ENCODE data around the gene RBAK.

The RBAK gene

GRCh38 chr7:5116359-5116758 lies 70.7 kb downstream of the RBAK start:
- Histone ChIP-seq H3K9me3 (ENCODE audit: severe bottlenecking) (no peaks in the 10 kb centered on the region), H3K4me1 (ENCODE audit: insufficient read depth, poor library complexity, severe bottlenecking) (no peaks in the 10 kb centered on the region), H3K36me3 (ENCODE audit: low read depth) (no peaks in the 10 kb centered on the region), H3K27me3 (ENCODE audit: insufficient read depth, poor library complexity, severe bottlenecking) (no peaks in the 10 kb centered on the region), H3K4me3 (ENCODE audit: severe bottlenecking) (no peak overlapping the region), H3K27ac (ENCODE audit: poor library complexity, severe bottlenecking) (no peak overlapping the region)
- ATAC-seq (ENCODE audit: low read depth): no peak
- TF ChIP-seq, protein P1, sequence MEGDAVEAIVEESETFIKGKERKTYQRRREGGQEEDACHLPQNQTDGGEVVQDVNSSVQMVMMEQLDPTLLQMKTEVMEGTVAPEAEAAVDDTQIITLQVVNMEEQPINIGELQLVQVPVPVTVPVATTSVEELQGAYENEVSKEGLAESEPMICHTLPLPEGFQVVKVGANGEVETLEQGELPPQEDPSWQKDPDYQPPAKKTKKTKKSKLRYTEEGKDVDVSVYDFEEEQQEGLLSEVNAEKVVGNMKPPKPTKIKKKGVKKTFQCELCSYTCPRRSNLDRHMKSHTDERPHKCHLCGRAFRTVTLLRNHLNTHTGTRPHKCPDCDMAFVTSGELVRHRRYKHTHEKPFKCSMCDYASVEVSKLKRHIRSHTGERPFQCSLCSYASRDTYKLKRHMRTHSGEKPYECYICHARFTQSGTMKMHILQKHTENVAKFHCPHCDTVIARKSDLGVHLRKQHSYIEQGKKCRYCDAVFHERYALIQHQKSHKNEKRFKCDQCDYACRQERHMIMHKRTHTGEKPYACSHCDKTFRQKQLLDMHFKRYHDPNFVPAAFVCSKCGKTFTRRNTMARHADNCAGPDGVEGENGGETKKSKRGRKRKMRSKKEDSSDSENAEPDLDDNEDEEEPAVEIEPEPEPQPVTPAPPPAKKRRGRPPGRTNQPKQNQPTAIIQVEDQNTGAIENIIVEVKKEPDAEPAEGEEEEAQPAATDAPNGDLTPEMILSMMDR (IDR thresholded peaks at IDR 0.05; ENCODE audit: poor library complexity, severe bottlenecking): no peak
- DNase-seq (ENCODE audit: low spot score): no peak

- no peaks in the 10 kb centered on the region for H3K36me3 ChIP-seq (ENCODE audit: low read depth)
- H3K4me3 ChIP-seq (ENCODE audit: severe bottlenecking): no peak overlapping the region
- H3K27me3 ChIP-seq (ENCODE audit: insufficient read depth, poor library complexity, severe bottlenecking): no peaks in the 10 kb centered on the region
- ATAC-seq (ENCODE audit: low read depth) (no peak), DNase-seq (ENCODE audit: low spot score) (no peak)
- no peak overlapping the region for H3K27ac ChIP-seq (ENCODE audit: poor library complexity, severe bottlenecking)
- TF ChIP-seq, protein P1 (IDR thresholded peaks at IDR 0.05; ENCODE audit: poor library complexity, severe bottlenecking): no peak
- no peaks in the 10 kb centered on the region for H3K9me3 ChIP-seq (ENCODE audit: severe bottlenecking)
- no peaks in the 10 kb centered on the region for H3K4me1 ChIP-seq (ENCODE audit: insufficient read depth, poor library complexity, severe bottlenecking)
Measured at GRCh38 chr7:5117095-5117970, 71.7 kb downstream of the RBAK start.

Data from RWPE2 (cell line).